DMS79 (cell line): ENCODE results near the gene IL1RAPL1.
"Not testable (repeated sequence)": the region's sequence is repeated elsewhere in the genome, so short reads cannot be mapped to it uniquely, and the experiment has no call there.

Experiments used
- DNase-seq: peaks from one replicate; lab custom pipeline; 2025; lab: John Stamatoyannopoulos, UW

IL1RAPL1 gene

GRCh38 chrX:28628120-28628519, 40.9 kb downstream of the IL1RAPL1 start:
- DNase-seq = no peak

GRCh38 chrX:28638775-28639174, 51.5 kb downstream of the IL1RAPL1 start:
- DNase-seq = no peak

GRCh38 chrX:28639451-28639850, 52.2 kb downstream of the IL1RAPL1 start:
- no peak for DNase-seq

GRCh38 chrX:28649541-28649940, 62.3 kb downstream of the IL1RAPL1 start:
- no peak for DNase-seq

- no peak for DNase-seq
Measured at GRCh38 chrX:28651186-28651585, 63.9 kb downstream of the IL1RAPL1 start.

- no peak for DNase-seq
Measured at GRCh38 chrX:28659269-28659668, 72.0 kb downstream of the IL1RAPL1 start.

- no peak for DNase-seq
Measured at GRCh38 chrX:28665778-28666177, 78.5 kb downstream of the IL1RAPL1 start.

- no peak for DNase-seq
Measured at GRCh38 chrX:28668303-28668702, 81.1 kb downstream of the IL1RAPL1 start.

- DNase-seq = no peak
Measured at GRCh38 chrX:28668957-28669356, 81.7 kb downstream of the IL1RAPL1 start.

GRCh38 chrX:28670074-28670473, 82.8 kb downstream of the IL1RAPL1 start:
- DNase-seq = no peak

GRCh38 chrX:28675173-28675572, 87.9 kb downstream of the IL1RAPL1 start:
- no peak for DNase-seq

- DNase-seq = no peak
Measured at GRCh38 chrX:28693101-28693500, 105.9 kb downstream of the IL1RAPL1 start.

- DNase-seq = no peak
Measured at GRCh38 chrX:28697732-28698131, 110.5 kb downstream of the IL1RAPL1 start.

GRCh38 chrX:28701222-28701621, 114.0 kb downstream of the IL1RAPL1 start:
- no peak for DNase-seq

- no peak for DNase-seq
Measured at GRCh38 chrX:28706964-28707363, 119.7 kb downstream of the IL1RAPL1 start.

- no peak for DNase-seq
Measured at GRCh38 chrX:28709421-28709820, 122.2 kb downstream of the IL1RAPL1 start.

- DNase-seq = no peak
Measured at GRCh38 chrX:28717864-28718263, 130.6 kb downstream of the IL1RAPL1 start.

GRCh38 chrX:28718450-28718849, 131.2 kb downstream of the IL1RAPL1 start:
- DNase-seq = no peak

GRCh38 chrX:28719620-28720019, 132.4 kb downstream of the IL1RAPL1 start:
- no peak for DNase-seq

- no peak for DNase-seq
Measured at GRCh38 chrX:28752330-28752729, 165.1 kb downstream of the IL1RAPL1 start.

GRCh38 chrX:28756175-28756574, 168.9 kb downstream of the IL1RAPL1 start:
- DNase-seq = no peak

GRCh38 chrX:28756647-28757046, 169.4 kb downstream of the IL1RAPL1 start:
- DNase-seq = no peak

- DNase-seq = no peak
Measured at GRCh38 chrX:28757290-28757689, 170.0 kb downstream of the IL1RAPL1 start.

- DNase-seq = not testable (repeated sequence)
Measured at GRCh38 chrX:28766561-28766960, 179.3 kb downstream of the IL1RAPL1 start.

- no peak for DNase-seq
Measured at GRCh38 chrX:28773807-28774206, 186.6 kb downstream of the IL1RAPL1 start.
